GM11168 (cell line): Measurements from ENCODE around the gene LDLRAD4.

ENCODE experiments used
- in situ Hi-C: fragments of 300-500 bp; cut with MboI; formaldehyde crosslinking; loops from one replicate; pipeline ENCODE4 v1.12.0; 2022; ENCODE audit warnings: low sequenced_read_pairs; ENCODE audit not compliant: unreplicated experiment

Gene LDLRAD4

GRCh38 chr18:13528739-13529392 is 310.3 kb downstream of the LDLRAD4 start:
- in situ Hi-C loops: no loop called here

- in situ Hi-C loops: no loop called here
These were observed 311.7 kb downstream of the LDLRAD4 start for GRCh38 chr18:13530033-13530878.

- in situ Hi-C loops: no loop called here
These were observed 312.4 kb downstream of the LDLRAD4 start for GRCh38 chr18:13530879-13531387.

- in situ Hi-C loops: no loop called here
These were observed 313.2 kb downstream of the LDLRAD4 start for GRCh38 chr18:13531681-13532325.

GRCh38 chr18:13532406-13533075 is 314.0 kb downstream of the LDLRAD4 start:
- in situ Hi-C loops: no loop called here

- in situ Hi-C loops: no loop called here
These were observed 316.1 kb downstream of the LDLRAD4 start for GRCh38 chr18:13534631-13535030.

GRCh38 chr18:13536578-13536977 is 318.0 kb downstream of the LDLRAD4 start:
- in situ Hi-C loops: no loop called here

GRCh38 chr18:13537022-13537780 is 318.6 kb downstream of the LDLRAD4 start:
- in situ Hi-C loops: no loop called here

- in situ Hi-C loops: no loop called here
These were observed 320.1 kb downstream of the LDLRAD4 start for GRCh38 chr18:13538630-13539029.

- in situ Hi-C loops: no loop called here
These were observed 320.5 kb downstream of the LDLRAD4 start for GRCh38 chr18:13539050-13539449.

- in situ Hi-C loops: no loop called here
These were observed 321.4 kb downstream of the LDLRAD4 start for GRCh38 chr18:13539843-13540476.

GRCh38 chr18:13540477-13541182 is 322.1 kb downstream of the LDLRAD4 start:
- in situ Hi-C loops: no loop called here

GRCh38 chr18:13541621-13542519 is 323.3 kb downstream of the LDLRAD4 start:
- in situ Hi-C loops: no loop called here

GRCh38 chr18:13542520-13542847 is 323.9 kb downstream of the LDLRAD4 start:
- in situ Hi-C loops: no loop called here

GRCh38 chr18:13543144-13543543 is 324.6 kb downstream of the LDLRAD4 start:
- in situ Hi-C loops: no loop called here

- in situ Hi-C loops: no loop called here
These were observed 325.5 kb downstream of the LDLRAD4 start for GRCh38 chr18:13543811-13544732.

GRCh38 chr18:13544953-13545352 is 326.4 kb downstream of the LDLRAD4 start:
- in situ Hi-C loops: no loop called here
